HTERT RPE-1 (cell line): ENCODE results near the gene LHFPL3.
"Not testable (repeated sequence)": the region's sequence is repeated elsewhere in the genome, so short reads cannot be mapped to it uniquely, and the experiment has no call there.

Experiments
- in situ Hi-C: fragments of 300-500 bp; cut with MboI; formaldehyde crosslinking; loops from 4 replicates; pipeline ENCODE4 v1.14.3; 2020; ENCODE audit warnings: low sequenced_read_pairs

LHFPL3 gene

GRCh38 chr7:104563350-104563901 is 235.0 kb downstream of the LHFPL3 start:
- in situ Hi-C loops, result not testable (repeated sequence)

GRCh38 chr7:104569751-104570150 is 241.3 kb downstream of the LHFPL3 start:
- in situ Hi-C loops, result no loop called here

- in situ Hi-C loops, result no loop called here
Observed at GRCh38 chr7:104572554-104572953, 244.2 kb downstream of the LHFPL3 start.

GRCh38 chr7:104584620-104585019 is 256.2 kb downstream of the LHFPL3 start:
- in situ Hi-C loops, result no loop called here

- in situ Hi-C loops, result not testable (repeated sequence)
Observed at GRCh38 chr7:104595591-104595990, 267.2 kb downstream of the LHFPL3 start.

GRCh38 chr7:104603957-104604356 is 275.6 kb downstream of the LHFPL3 start:
- in situ Hi-C loops, result no loop called here

- in situ Hi-C loops, result no loop called here
Observed at GRCh38 chr7:104604706-104605105, 276.3 kb downstream of the LHFPL3 start.

GRCh38 chr7:104621321-104621720 is 292.9 kb downstream of the LHFPL3 start:
- in situ Hi-C loops, result no loop called here

GRCh38 chr7:104625956-104626355 is 297.6 kb downstream of the LHFPL3 start:
- in situ Hi-C loops, result no loop called here

GRCh38 chr7:104627516-104627915 is 299.1 kb downstream of the LHFPL3 start:
- in situ Hi-C loops, result no loop called here

GRCh38 chr7:104628017-104628416 is 299.6 kb downstream of the LHFPL3 start:
- in situ Hi-C loops, result no loop called here

- in situ Hi-C loops, result no loop called here
Observed at GRCh38 chr7:104629408-104629807, 301.0 kb downstream of the LHFPL3 start.

- in situ Hi-C loops, result no loop called here
Observed at GRCh38 chr7:104640506-104640905, 312.1 kb downstream of the LHFPL3 start.

GRCh38 chr7:104642560-104642959 is 314.2 kb downstream of the LHFPL3 start:
- in situ Hi-C loops, result no loop called here

- in situ Hi-C loops, result no loop called here
Observed at GRCh38 chr7:104643587-104644217, 315.3 kb downstream of the LHFPL3 start.

GRCh38 chr7:104650991-104651640 is 322.7 kb downstream of the LHFPL3 start:
- in situ Hi-C loops, result no loop called here

GRCh38 chr7:104652434-104652833 is 324.0 kb downstream of the LHFPL3 start:
- in situ Hi-C loops, result no loop called here

GRCh38 chr7:104652865-104653264 is 324.5 kb downstream of the LHFPL3 start:
- in situ Hi-C loops, result no loop called here

GRCh38 chr7:104653825-104654401 is 325.5 kb downstream of the LHFPL3 start:
- in situ Hi-C loops, result no loop called here

- in situ Hi-C loops, result no loop called here
Observed at GRCh38 chr7:104655592-104655991, 327.2 kb downstream of the LHFPL3 start.

- in situ Hi-C loops, result no loop called here
Observed at GRCh38 chr7:104656467-104656866, 328.1 kb downstream of the LHFPL3 start.

GRCh38 chr7:104657134-104657533 is 328.7 kb downstream of the LHFPL3 start:
- in situ Hi-C loops, result no loop called here
